PC-3 (cell line): ENCODE measurements around the gene WHRN.

Experiments
- CTCF ChIP-seq: fragments of 300-600 bp; sonication (generic); conservative IDR thresholded peaks from 2 replicates; pipeline ENCODE4 v1.5.1; 2017; ENCODE audit warnings: antibody characterized with exemption, low read depth, mild to moderate bottlenecking, low read length
- EZH2 ChIP-seq: fragments of 300-600 bp; sonication (generic); IDR thresholded peaks from one replicate; pipeline ENCODE4 v1.6.1; 2017; ENCODE audit warnings: antibody characterized with exemption, mild to moderate bottlenecking, low read length; ENCODE audit not compliant: unreplicated experiment
- EZH2phosphoT487 ChIP-seq: fragments of 300-600 bp; sonication (generic); IDR thresholded peaks from 2 replicates; pipeline ENCODE4 v1.6.1; 2018; ENCODE audit warnings: mild to moderate bottlenecking, antibody characterized with exemption, low read length, borderline replicate concordance

GRCh38 chr9:114454652-114455051 lies 50.6 kb downstream of the WHRN start:
- TF ChIP-seq CTCF = no peak
- TF ChIP-seq EZH2 = no peak
- no peak for TF ChIP-seq EZH2phosphoT487
